Measurements from ENCODE around the gene RTN4IP1.

The RTN4IP1 gene

DNA sequence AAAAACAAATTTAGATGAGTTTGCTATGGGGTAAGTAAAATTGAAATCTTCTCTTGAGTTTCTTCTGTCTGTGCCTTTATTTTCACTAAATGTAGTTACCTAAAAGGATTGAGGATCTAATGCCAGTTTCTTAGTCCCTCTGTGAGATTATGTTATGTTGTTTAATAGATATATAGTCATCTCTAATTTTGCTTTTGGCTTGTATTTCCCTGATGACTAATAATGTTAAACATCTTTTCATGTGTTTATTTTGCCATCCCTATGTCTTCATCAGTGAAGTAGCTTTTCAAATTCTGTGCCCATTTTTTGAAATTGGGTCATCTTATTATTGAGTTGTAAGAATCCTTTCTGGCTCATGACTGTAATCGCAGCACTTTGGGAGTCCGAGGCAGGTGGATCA is 13.8 kb upstream of the RTN4IP1 start:
- CTCF ChIA-PET, result no interaction called here

DNA sequence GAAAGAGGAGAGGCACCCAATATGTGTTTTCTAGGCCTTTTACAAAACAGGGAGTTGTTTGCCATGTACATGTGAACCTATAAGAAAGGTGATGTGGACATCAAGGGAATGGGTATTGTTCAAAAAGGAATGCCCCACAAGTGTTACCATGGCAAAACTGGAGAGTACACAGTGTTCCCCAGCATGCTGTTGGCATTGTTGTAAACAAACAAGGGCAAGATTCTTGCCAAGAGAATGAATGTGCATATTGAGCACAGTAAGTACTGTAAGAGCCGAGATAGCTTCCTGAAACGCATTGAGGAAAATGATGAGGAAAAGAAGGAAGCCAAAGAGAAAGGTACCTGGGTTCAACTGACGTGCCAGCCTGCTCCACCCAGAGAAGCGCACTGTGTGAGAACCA is 13.2 kb upstream of the RTN4IP1 start:
- POLR2A ChIA-PET, result no interaction called here
- CTCF ChIA-PET, result no interaction called here
- TF ChIP-seq, protein P1, sequence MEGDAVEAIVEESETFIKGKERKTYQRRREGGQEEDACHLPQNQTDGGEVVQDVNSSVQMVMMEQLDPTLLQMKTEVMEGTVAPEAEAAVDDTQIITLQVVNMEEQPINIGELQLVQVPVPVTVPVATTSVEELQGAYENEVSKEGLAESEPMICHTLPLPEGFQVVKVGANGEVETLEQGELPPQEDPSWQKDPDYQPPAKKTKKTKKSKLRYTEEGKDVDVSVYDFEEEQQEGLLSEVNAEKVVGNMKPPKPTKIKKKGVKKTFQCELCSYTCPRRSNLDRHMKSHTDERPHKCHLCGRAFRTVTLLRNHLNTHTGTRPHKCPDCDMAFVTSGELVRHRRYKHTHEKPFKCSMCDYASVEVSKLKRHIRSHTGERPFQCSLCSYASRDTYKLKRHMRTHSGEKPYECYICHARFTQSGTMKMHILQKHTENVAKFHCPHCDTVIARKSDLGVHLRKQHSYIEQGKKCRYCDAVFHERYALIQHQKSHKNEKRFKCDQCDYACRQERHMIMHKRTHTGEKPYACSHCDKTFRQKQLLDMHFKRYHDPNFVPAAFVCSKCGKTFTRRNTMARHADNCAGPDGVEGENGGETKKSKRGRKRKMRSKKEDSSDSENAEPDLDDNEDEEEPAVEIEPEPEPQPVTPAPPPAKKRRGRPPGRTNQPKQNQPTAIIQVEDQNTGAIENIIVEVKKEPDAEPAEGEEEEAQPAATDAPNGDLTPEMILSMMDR (IDR thresholded peaks at IDR 0.05; ENCODE audit: insufficient read depth, low read length, missing control alignments), result no peak
- no peak for DNase-seq (ENCODE audit: low read depth, low spot score)
- H3K4me3 ChIP-seq (ENCODE audit: low read depth, low read length), result no peak overlapping the region

More for the DNA sequence above, 13.8 kb upstream of the RTN4IP1 start:
- POLR2A ChIA-PET, result no interaction called here
- TF ChIP-seq, protein P1 (IDR thresholded peaks at IDR 0.05; ENCODE audit: insufficient read depth, low read length, missing control alignments), result no peak
- H3K4me3 ChIP-seq (ENCODE audit: low read depth, low read length), result no peak overlapping the region
- DNase-seq (ENCODE audit: low read depth, low spot score), result no peak

DNA sequence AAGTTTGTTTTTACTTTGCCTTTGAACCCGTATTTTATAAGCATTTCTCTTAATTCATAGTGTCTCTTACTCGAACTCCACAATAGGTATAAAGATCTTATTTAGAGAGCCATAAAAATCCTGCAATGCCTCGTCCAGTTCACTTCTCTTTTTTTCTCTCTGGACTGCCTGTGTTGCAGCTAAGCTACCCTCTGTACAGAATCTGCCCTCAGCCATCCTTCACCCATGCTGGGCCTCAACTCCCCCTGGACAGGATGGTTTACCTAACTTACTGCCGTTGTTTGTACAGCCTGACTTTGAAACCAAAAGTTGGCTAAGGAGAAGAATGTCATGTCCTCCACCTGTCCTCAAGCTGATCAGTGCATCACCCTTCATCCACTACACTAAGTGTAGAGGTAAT is 10.5 kb upstream of the RTN4IP1 start:
- H3K4me3 ChIP-seq (ENCODE audit: low read depth, low read length), result no peak overlapping the region
- POLR2A ChIA-PET, result no interaction called here
- CTCF ChIA-PET, result no interaction called here
- no peak for DNase-seq (ENCODE audit: low read depth, low spot score)
- TF ChIP-seq, protein P1 (IDR thresholded peaks at IDR 0.05; ENCODE audit: insufficient read depth, low read length, missing control alignments), result no peak

DNA sequence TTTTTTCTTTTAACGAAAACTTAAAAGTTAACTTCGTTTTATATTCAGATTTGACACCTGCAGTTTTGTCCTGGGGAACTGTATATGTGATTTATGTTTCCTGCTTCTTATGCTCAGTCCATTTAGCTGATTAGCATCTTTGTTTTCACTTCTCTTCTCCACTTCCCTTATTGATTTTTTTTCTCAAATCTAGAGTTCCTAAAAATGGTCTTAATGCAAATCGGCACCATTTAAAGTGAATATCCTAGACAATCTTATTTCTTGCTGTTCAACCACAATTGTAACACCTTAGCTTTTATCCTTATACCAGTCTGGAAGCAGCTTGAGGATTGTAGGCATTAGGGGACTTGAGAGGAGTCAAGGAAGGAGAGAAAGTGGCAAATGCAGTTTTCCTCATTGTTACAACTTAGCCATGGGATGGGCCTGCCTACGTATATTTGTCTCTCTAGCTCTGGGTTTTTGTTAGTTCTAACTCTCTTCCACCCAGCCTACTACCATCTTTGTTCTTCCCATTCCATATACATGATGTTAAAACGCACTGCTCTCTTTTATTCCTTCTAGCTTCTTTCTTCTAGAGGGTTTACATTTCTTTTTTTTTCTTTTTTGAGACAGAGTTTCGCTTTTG is 8.5 kb upstream of the RTN4IP1 start:
- DNase-seq (ENCODE audit: low read depth, low spot score), result no peak

DNA sequence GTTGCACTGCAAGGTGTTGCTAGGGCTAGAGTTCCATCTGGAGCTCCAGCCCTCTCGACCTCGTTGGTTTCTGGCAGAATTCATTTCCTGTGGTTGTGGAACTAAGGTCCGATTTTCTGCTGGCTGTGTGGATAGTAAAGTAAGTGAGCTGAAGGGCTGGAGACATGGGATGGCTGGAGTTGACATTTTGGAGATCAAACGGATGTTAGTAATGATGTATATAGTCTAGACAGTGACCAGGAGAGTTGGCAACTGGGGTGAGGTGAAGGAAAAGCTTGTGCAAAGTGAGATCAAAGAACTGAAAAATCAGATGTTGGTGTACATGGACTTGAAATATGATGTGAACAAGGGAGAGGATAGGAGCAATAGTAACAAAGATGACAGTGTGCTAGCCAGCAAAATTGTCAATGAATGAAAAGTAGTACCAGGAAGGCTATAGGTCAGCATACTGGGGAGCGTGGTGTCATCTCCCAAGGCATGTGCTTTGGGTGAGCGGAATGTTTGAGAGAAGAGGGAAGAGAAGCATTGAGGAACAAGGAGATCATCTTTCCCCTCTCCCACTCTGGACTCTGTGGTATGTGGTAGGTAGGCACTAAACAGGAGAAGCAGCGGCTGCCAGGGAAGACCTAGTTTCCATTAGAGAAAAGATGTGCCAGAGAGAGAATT is 7.9 kb upstream of the RTN4IP1 start:
- TF ChIP-seq, protein P1 (IDR thresholded peaks at IDR 0.05; ENCODE audit: insufficient read depth, low read length, missing control alignments), result no peak
- DNase-seq (ENCODE audit: low read depth, low spot score), result no peak
- no peak overlapping the region for H3K4me3 ChIP-seq (ENCODE audit: low read depth, low read length)
- ChIA-PET POLR2A (no interaction called here), CTCF (interaction anchor here (1.4 kb wide), 1 partner anchor 15 kb away, joined by 3 read pairs; no protein-coding TSS in a partner anchor)

More for the DNA sequence above, 8.5 kb upstream of the RTN4IP1 start:
- ChIA-PET POLR2A (no interaction called here), CTCF (interaction anchor here (0.7 to 1.4 kb wide), 2 partner anchors 15 to 28 kb away, joined by 3 read pairs; no protein-coding TSS in a partner anchor)
- TF ChIP-seq, protein P1 (IDR thresholded peaks at IDR 0.05; ENCODE audit: insufficient read depth, low read length, missing control alignments), result no peak
- no peak overlapping the region for H3K4me3 ChIP-seq (ENCODE audit: low read depth, low read length)

DNA sequence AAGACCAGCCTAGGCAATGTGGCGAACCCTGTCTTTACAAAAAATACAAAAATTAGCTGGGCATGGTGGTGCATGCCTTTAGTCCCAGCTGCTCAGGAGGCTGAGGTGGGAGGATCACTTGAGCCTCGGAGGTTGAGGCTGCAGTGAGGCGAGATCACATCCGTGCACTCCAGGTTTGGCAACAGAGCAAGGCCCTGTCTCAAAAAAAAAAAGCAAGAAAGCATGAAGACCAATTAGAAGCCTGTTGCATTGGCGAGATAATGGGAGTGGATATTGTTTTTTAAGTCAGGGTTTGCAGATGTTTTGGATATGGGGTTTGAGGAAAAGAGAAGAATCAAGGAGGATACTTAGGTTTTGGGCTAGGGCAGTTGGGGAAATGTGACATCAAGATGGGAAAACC is 5.3 kb upstream of the RTN4IP1 start:
- TF ChIP-seq, protein P1 (IDR thresholded peaks at IDR 0.05; ENCODE audit: insufficient read depth, low read length, missing control alignments), result no peak
- no peak for DNase-seq (ENCODE audit: low read depth, low spot score)
- ChIA-PET CTCF (interaction anchor here (1.2 kb wide), 1 partner anchor 345 kb away, joined by 3 read pairs; no protein-coding TSS in a partner anchor), POLR2A (no interaction called here)
- no peak overlapping the region for H3K4me3 ChIP-seq (ENCODE audit: low read depth, low read length)

Measured in AG04449 (cell line).